ENCODE data around the gene ATAD2B.
"Not testable (repeated sequence)": the region's sequence is repeated elsewhere in the genome, so short reads cannot be mapped to it uniquely, and the experiment has no call there.

Gene ATAD2B

GRCh38 chr2:23723029-23723428 lies 203.9 kb downstream of the ATAD2B start:
- not testable (repeated sequence) for FAIRE-seq

GRCh38 chr2:23722255-23722654 lies 204.7 kb downstream of the ATAD2B start:
- no peak for FAIRE-seq

- no peak for FAIRE-seq
Measured at GRCh38 chr2:23721454-23721826, 205.5 kb downstream of the ATAD2B start.

GRCh38 chr2:23720705-23721453 lies 206.0 kb downstream of the ATAD2B start:
- no peak for FAIRE-seq

GRCh38 chr2:23719716-23720115 lies 207.2 kb downstream of the ATAD2B start:
- no peak for FAIRE-seq

GRCh38 chr2:23718931-23719700 lies 207.8 kb downstream of the ATAD2B start:
- FAIRE-seq: no peak

GRCh38 chr2:23713351-23713750 lies 213.6 kb downstream of the ATAD2B start:
- no peak for FAIRE-seq

- no peak for FAIRE-seq
Measured at GRCh38 chr2:23712756-23713151, 214.2 kb downstream of the ATAD2B start.

GRCh38 chr2:23711979-23712755 lies 214.8 kb downstream of the ATAD2B start:
- FAIRE-seq: no peak

- no peak for FAIRE-seq
Measured at GRCh38 chr2:23709311-23709710, 217.6 kb downstream of the ATAD2B start.

- no peak for FAIRE-seq
Measured at GRCh38 chr2:23708771-23709170, 218.2 kb downstream of the ATAD2B start.

GRCh38 chr2:23707096-23707495 lies 219.8 kb downstream of the ATAD2B start:
- no peak for FAIRE-seq

GRCh38 chr2:23706613-23707078 lies 220.3 kb downstream of the ATAD2B start:
- no peak for FAIRE-seq

GRCh38 chr2:23705771-23706612 lies 220.9 kb downstream of the ATAD2B start:
- no peak for FAIRE-seq

- no peak for FAIRE-seq
Measured at GRCh38 chr2:23703583-23704385, 223.1 kb downstream of the ATAD2B start.

- no peak for FAIRE-seq
Measured at GRCh38 chr2:23703037-23703582, 223.8 kb downstream of the ATAD2B start.

GRCh38 chr2:23700627-23701026 lies 226.3 kb downstream of the ATAD2B start:
- no peak for FAIRE-seq

- no peak for FAIRE-seq
Measured at GRCh38 chr2:23699580-23699925, 227.4 kb downstream of the ATAD2B start.

- no peak for FAIRE-seq
Measured at GRCh38 chr2:23698721-23699579, 228.0 kb downstream of the ATAD2B start.

Data from A204.1 (cell line).